WTC11 (cell line): ENCODE measurements around the gene IMPDH2. TPM values are rescaled to one million over a fixed set of nuclear protein-coding genes. Genes with fewer than 3 reads are reported as not detected.

Experiments used
- ATAC-seq: fragments of 200-7000 bp; cut with Tn5 transposase; 2 replicates; pipeline ENCODE4 v1.10.0; 2021; ENCODE audit warnings: mild to moderate bottlenecking, moderate library complexity
- CTCF ChIA-PET: fragments of 300-600 bp; sonication (Branson Sonifier 250); formaldehyde crosslinking; loops from one replicate; lab custom pipeline; 2021; ENCODE audit warnings: antibody characterized with exemption; lab: Charles Lee
- POLR2A ChIA-PET: fragments of 350-600 bp; sonication (Branson Sonifier 250); formaldehyde crosslinking; loops from one replicate; lab custom pipeline; 2021; ENCODE audit warnings: antibody characterized with exemption; lab: Charles Lee
- DNase-seq: peaks from one replicate; pipeline ENCODE4 v3.0.0; 2021; ENCODE audit warnings: low spot score
- H3K27ac Mint-ChIP-seq: 2 replicates; pipeline ENCODE4 v1.8.0; 2021; ENCODE audit warnings: mixed read lengths
- H3K27me3 Mint-ChIP-seq: 2 replicates; pipeline ENCODE4 v1.8.0; 2021; ENCODE audit warnings: low read depth, mild to moderate bottlenecking, moderate library complexity, mixed read lengths
- H3K36me3 Mint-ChIP-seq: 2 replicates; pipeline ENCODE4 v1.8.0; 2021; ENCODE audit warnings: mixed read lengths
- H3K4me1 Mint-ChIP-seq: 2 replicates; pipeline ENCODE4 v1.8.0; 2022; ENCODE audit warnings: mixed read lengths
- H3K4me3 Mint-ChIP-seq: 2 replicates; pipeline ENCODE4 v1.8.0; 2021; ENCODE audit warnings: mild to moderate bottlenecking, moderate library complexity, mixed read lengths
- H3K9me3 Mint-ChIP-seq: 2 replicates; pipeline ENCODE4 v1.8.0; 2021; ENCODE audit warnings: mixed read lengths
- AR ChIP-seq: fragments of 250-450 bp; sonication (Bioruptor Pico); IDR thresholded peaks from 2 replicates; pipeline ENCODE4 v1.9.0; 2021; ENCODE audit warnings: mild to moderate bottlenecking
- ATF6 ChIP-seq: sonication (generic); formaldehyde crosslinking; IDR thresholded peaks from 2 replicates; pipeline ENCODE4 v1.8.1; 2023; ENCODE audit warnings: mild to moderate bottlenecking, missing genetic modification reagents
- E2F1 ChIP-seq: sonication (generic); formaldehyde crosslinking; IDR thresholded peaks from 2 replicates; pipeline ENCODE4 v1.8.0; 2022; ENCODE audit warnings: mild to moderate bottlenecking, missing genetic modification reagents
- E2F4 ChIP-seq: sonication (generic); formaldehyde crosslinking; IDR thresholded peaks from 2 replicates; pipeline ENCODE4 v1.8.1; 2022; ENCODE audit warnings: low read depth, mild to moderate bottlenecking, moderate library complexity, missing genetic modification reagents, borderline replicate concordance
- E2F5 ChIP-seq: sonication (generic); formaldehyde crosslinking; IDR thresholded peaks from 2 replicates; pipeline ENCODE4 v1.8.1; 2022; ENCODE audit warnings: mild to moderate bottlenecking, moderate library complexity, missing genetic modification reagents
- FOXK1 ChIP-seq: sonication (generic); formaldehyde crosslinking; IDR thresholded peaks from 2 replicates; pipeline ENCODE4 v1.8.0; 2022; ENCODE audit warnings: mild to moderate bottlenecking, moderate library complexity, missing genetic modification reagents
- GRHL2 ChIP-seq: fragments of 250-450 bp; sonication (Bioruptor Pico); IDR thresholded peaks from 2 replicates; pipeline ENCODE4 v1.8.0; 2022; ENCODE audit warnings: mild to moderate bottlenecking, moderate library complexity; ENCODE audit not compliant: insufficient replicate concordance, severe bottlenecking
- HMGA2 ChIP-seq: fragments of 250-450 bp; sonication (Bioruptor Pico); IDR thresholded peaks from 2 replicates; pipeline ENCODE4 v1.4.0; 2021; ENCODE audit warnings: mild to moderate bottlenecking, moderate library complexity
- NFE2L1 ChIP-seq: sonication (generic); formaldehyde crosslinking; IDR thresholded peaks from 2 replicates; pipeline ENCODE4 v1.8.1; 2023; ENCODE audit warnings: missing genetic modification reagents
- PRDM15 ChIP-seq: sonication (generic); formaldehyde crosslinking; IDR thresholded peaks from 2 replicates; pipeline ENCODE4 v1.8.0; 2022; ENCODE audit warnings: missing genetic modification reagents
- TEAD4 ChIP-seq: sonication (generic); formaldehyde crosslinking; IDR thresholded peaks from 2 replicates; pipeline ENCODE4 v1.8.0; 2022; ENCODE audit warnings: mild to moderate bottlenecking, missing genetic modification reagents
- USF1 ChIP-seq: sonication (generic); formaldehyde crosslinking; IDR thresholded peaks from 2 replicates; pipeline ENCODE4 v1.8.0; 2022; ENCODE audit warnings: mild to moderate bottlenecking, missing genetic modification reagents
- ZNF317 ChIP-seq: sonication (generic); formaldehyde crosslinking; IDR thresholded peaks from 2 replicates; pipeline ENCODE4 v1.8.1; 2023; ENCODE audit warnings: low read depth, mild to moderate bottlenecking, moderate library complexity, missing genetic modification reagents, borderline replicate concordance
- ZNF671 ChIP-seq: fragments of 250-450 bp; sonication (Bioruptor Pico); IDR thresholded peaks from 2 replicates; pipeline ENCODE4 v1.8.0; 2021; ENCODE audit warnings: mild to moderate bottlenecking
- total RNA-seq: library from RNA; stranded (reverse); gene quantifications from 3 replicates; pipeline ENCODE4 v1.2.3, GENCODE V29; 2021

The IMPDH2 gene
- total RNA-seq, 1 experiment from 2014 or later = 452 TPM

GRCh38 chr3:49076646-49077045 lies 47.4 kb upstream of the IMPDH2 start (continued):
- no peak for TF ChIP-seq E2F4
- no peak for TF ChIP-seq AR (CRISPR knock-in tag)
- TF ChIP-seq NFE2L1 (CRISPR knock-in tag) = no peak
- no peak for TF ChIP-seq E2F5
- TF ChIP-seq PRDM15 (CRISPR knock-in tag) = no peak
- no peak for TF ChIP-seq ZNF317 (CRISPR knock-in tag)
- TF ChIP-seq, all 79 proteins: peak for 0

GRCh38 chr3:49076116-49076515 lies 46.9 kb upstream of the IMPDH2 start:
- CTCF ChIA-PET = no interaction called here
- Mint-ChIP-seq H3K27me3 (no peaks in the 10 kb centered on the region), H3K4me3 (no peak overlapping the region), H3K9me3 (no peaks in the 10 kb centered on the region), H3K27ac (no peak overlapping the region), H3K4me1 (no peaks in the 10 kb centered on the region), H3K36me3 (peaks cover 54% of the 10 kb centered on the region)
- POLR2A ChIA-PET = no interaction called here
- DNase-seq (no peak), ATAC-seq (no peak)
- TF ChIP-seq PRDM15 (CRISPR knock-in tag) (no peak), E2F1 (CRISPR knock-in tag) (no peak), USF1 (CRISPR knock-in tag) (no peak), ATF6 (CRISPR knock-in tag) (no peak), FOXK1 (no peak), HMGA2 (CRISPR knock-in tag) (no peak), GRHL2 (CRISPR knock-in tag) (no peak), AR (CRISPR knock-in tag) (no peak), ZNF671 (no peak), TEAD4 (CRISPR knock-in tag) (no peak)
